ENCODE measurements around the gene PKDCC. TPM values are rescaled to one million over a fixed set of nuclear protein-coding genes. Genes with fewer than 3 reads are reported as not detected.

The PKDCC gene
- total and polyA plus RNA-seq, 2 of the 8 experiments (the other 6 are each of a cell fraction or from before 2014, with no cell fraction given): 49.9 to 80.1 TPM

GRCh38 chr2:42040643-42041278 lies 7.1 kb upstream of the PKDCC start:
- WGBS, 2 experiments (ENCODE audit: extremely low coverage in 1 of 2, insufficient coverage in 1 of 2, insufficient read length in 1 of 2, insufficient replicate concordance in 2 of 2, low coverage in 1 of 2, low lambda C conversion rate in 2 of 2, missing lambda C conversion rate in 1 of 2): 58% methylated on average over 9 of the region's 9 CpGs; no CpG with 5 or more reads in 1 of the 2 experiments
- FAIRE-seq (no peak), DNase-seq (ENCODE audit: low read depth in 1 of 2, low spot score in 2 of 2) (no peak)
- Histone ChIP-seq H2BK5ac (ENCODE audit: low read depth, low read length) (peak overlapping the region; percentile 8; the same call in 1 of the 2 replicates), H2BK20ac (ENCODE audit: low read length) (0 out of 2 replicates have a peak overlapping the region, but pooled peaks have one; percentile 83), H3K18ac (ENCODE audit: extremely low read depth, low read length) (peak overlapping the region; percentile 40; the same call in 1 of the 2 replicates), H3K36me3 (ENCODE audit: control insufficient read depth in 2 of 4, insufficient read depth in 4 of 4, low read length in 3 of 4) (no peaks in the 10 kb centered on the region), H2AFZ (ENCODE audit: low read length) (no peak overlapping the region), H4K8ac (ENCODE audit: extremely low read depth, insufficient read depth, low read length) (no peak overlapping the region), H3K23ac (ENCODE audit: insufficient read length) (no peak overlapping the region), H3K9ac (replicated peaks in 1 of 4; ENCODE audit: extremely low read depth in 1 of 4, low read depth in 3 of 4, low read length in 3 of 4) (no peak overlapping the region), H3K79me2 (ENCODE audit: control insufficient read depth in 1 of 2, insufficient read depth in 2 of 2, low read length in 2 of 2) (no peaks in the 10 kb centered on the region), H3K79me1 (ENCODE audit: low read depth, low read length) (no peaks in the 10 kb centered on the region), H4K5ac (ENCODE audit: insufficient read length, low read depth, low read length) (no peak overlapping the region), H2BK15ac (ENCODE audit: low read length) (peak overlapping the region; percentile 24), H3K9me3 (ENCODE audit: insufficient read depth in 2 of 2, low read depth in 1 of 2, low read length in 1 of 2) (no peaks in the 10 kb centered on the region), H3K4me1 (replicated peaks in 1 of 4; ENCODE audit: control insufficient read depth in 3 of 4, insufficient read depth in 4 of 4, low read length in 3 of 4) (peaks cover 4 to 9% (median 8%) of the 10 kb centered on the region in 4 experiments; a peak in 5 of 7 replicates), H3K27me3 (replicated peaks in 1 of 4; ENCODE audit: control insufficient read depth in 3 of 4, extremely low read depth in 1 of 4, insufficient read depth in 3 of 4, low read length in 3 of 4) (no peaks in the 10 kb centered on the region), H3K4ac (replicated peaks; ENCODE audit: insufficient read length, low read depth, low read length) (no peak overlapping the region), H2BK12ac (ENCODE audit: low read depth, low read length) (no peak overlapping the region), H4K91ac (replicated peaks; ENCODE audit: insufficient read length, low read length) (no peak overlapping the region), H3K4me2 (ENCODE audit: insufficient read depth in 1 of 2, low read depth in 2 of 2, low read length in 2 of 2) (no peak overlapping the region), H3K23me2 (ENCODE audit: low read depth, low read length) (no peaks in the 10 kb centered on the region), H2BK120ac (replicated peaks; ENCODE audit: low read depth, low read length) (no peak overlapping the region), H3K4me3 (ENCODE audit: extremely low read depth in 1 of 4, insufficient read depth in 2 of 4, low read depth in 3 of 4, low read length in 4 of 4) (no peak overlapping the region), H3K14ac (ENCODE audit: insufficient read length) (no peak overlapping the region), H2AK5ac (ENCODE audit: low read depth, low read length) (no peak overlapping the region; the same call in 1 of the 2 replicates), H3K56ac (replicated peaks; ENCODE audit: insufficient read length, low read depth, low read length) (no peak overlapping the region), H4K20me1 (replicated peaks in 1 of 2; ENCODE audit: control insufficient read depth in 1 of 2, insufficient read depth in 2 of 2, low read length in 2 of 2) (no peaks in the 10 kb centered on the region), H3K27ac (ENCODE audit: low read depth, low read length) (no peak overlapping the region)
- ChIA-PET POLR2A (ENCODE audit: partially characterized antibody) (interaction anchor here (0.6 to 2.5 kb wide), 6 partner anchors 9 to 100 kb away, joined by 3 to 7 read pairs (median 4); no protein-coding TSS in a partner anchor), CTCF (ENCODE audit: partially characterized antibody) (interaction anchor here (0.5 to 12.6 kb wide), 43 partner anchors 9 to 226 kb away, joined by 3 to 177 read pairs (median 5); no protein-coding TSS in a partner anchor)
- 0 out of 2 replicates have a peak, but pooled peaks have one; percentile 26 for TF ChIP-seq MAX (IDR thresholded peaks at IDR 0.05)
- no peak for TF ChIP-seq TEAD4 (IDR thresholded peaks at IDR 0.05; ENCODE audit: low read depth, low read length)
- no peak for TF ChIP-seq YY1 (IDR thresholded peaks at IDR 0.05; ENCODE audit: low read depth, low read length)
- TF ChIP-seq HDAC6 (IDR thresholded peaks at IDR 0.05; ENCODE audit: low read depth, low read length): no peak
- TF ChIP-seq CBX8 (IDR thresholded peaks at IDR 0.05; ENCODE audit: borderline replicate concordance, low read depth, low read length): no peak
- no peak for TF ChIP-seq JUND (IDR thresholded peaks at IDR 0.05; ENCODE audit: low read length)
- TF ChIP-seq CTCF (IDR thresholded peaks at IDR 0.05; ENCODE audit: control extremely low read depth in 1 of 3, insufficient read depth in 1 of 3, low read depth in 1 of 3, low read length in 3 of 3): peak; percentile 22 to 52 (median 49)
- TF ChIP-seq RAD21 (IDR thresholded peaks at IDR 0.05 in 1 of 2, conservative IDR thresholded peaks at IDR 0.05 in 1 of 2; ENCODE audit: low read depth in 2 of 2, low read length in 2 of 2): peak; percentile 38 to 63; a peak in 3 of 4 replicates
- no peak for TF ChIP-seq TCF12 (IDR thresholded peaks at IDR 0.05; ENCODE audit: low read depth, low read length)
